Lung (tissue), 5 donors: Measurements from ENCODE around the gene FCRLB. TPM values are rescaled to one million over a fixed set of nuclear protein-coding genes. Genes with fewer than 3 reads are reported as not detected.

ENCODE experiments used
- polyA plus RNA-seq, 2 donors: library from polyadenylated mRNA; stranded (reverse); fragments of 200-250 nt; gene quantifications; one replicate each; pipeline ENCODE4 v1.2.1, GENCODE V29; 2013
- small RNA-seq: library from RNA; depleted of rRNA; stranded (forward); fragments of <200 nt; gene quantifications from one replicate; pipeline ENCODE3, GENCODE V24; 2014; ENCODE audit warnings: low replicate concordance
- total RNA-seq, 2 donors: library from RNA; depleted of rRNA in 1 of 2; stranded (reverse); fragments of >200 nt in 1 of 2; gene quantifications; one replicate each; pipeline ENCODE4 v1.2.1, GENCODE V29; 2014 to 2021
- donor health status: Bipolar disorder and iron deficiency.
- donor health status: healthy.
- donor health status: DM: yes; HTN: yes; CAD: no.

Gene FCRLB
- total and polyA plus RNA-seq, 4 donors, result 0.34 to 0.90 (median 0.72) TPM

Small RNA genes lying within 50 kb of the gene (small RNA-seq; reads per million reads assigned to genes)
- gene RF00019 (not detected), gene RN7SL466P (not detected)

Other genes starting within 250 kb of the FCRLB start
- gene FCGR2A, start 216.1 kb upstream of the FCRLB start, total RNA-seq, result 10 to 100 TPM; 83.7 to 94.9 TPM
- gene FCGR2A, start 216.1 kb upstream of the FCRLB start, polyA plus RNA-seq, result 100 to 1,000 TPM in 1 of 2 donors, 10 to 100 TPM in 1; 37.6 to 204 TPM
- gene HSPA6, start 197.0 kb upstream of the FCRLB start, total RNA-seq, result 10 to 100 TPM; 11.7 to 42.5 TPM
- 10 to 100 TPM; 21.1 to 29.3 TPM for gene HSPA6, start 197.0 kb upstream of the FCRLB start, polyA plus RNA-seq
- gene FCGR3A, start 171.7 kb upstream of the FCRLB start, total RNA-seq, result 100 to 1,000 TPM in 1 of 2 donors, 10 to 100 TPM in 1; 33.3 to 110 TPM
- gene FCGR3A, start 171.7 kb upstream of the FCRLB start, polyA plus RNA-seq, result 100 to 1,000 TPM in 1 of 2 donors, 10 to 100 TPM in 1; 27.1 to 211 TPM
- 10 to 100 TPM in 1 of 2 donors, 1 to 10 TPM in 1; 9.9 to 15.7 TPM for gene FCGR3B, start 90.4 kb upstream of the FCRLB start, total RNA-seq
- gene FCGR3B, start 90.4 kb upstream of the FCRLB start, polyA plus RNA-seq, result 10 to 100 TPM in 1 of 2 donors, 1 to 10 TPM in 1; 1.8 to 79.0 TPM
- gene FCGR2B, start 58.4 kb upstream of the FCRLB start, total RNA-seq, result 10 to 100 TPM in 1 of 2 donors, 1 to 10 TPM in 1; 6.8 to 12.3 TPM
- 10 to 100 TPM in 1 of 2 donors, 1 to 10 TPM in 1; 9.0 to 12.0 TPM for gene FCGR2B, start 58.4 kb upstream of the FCRLB start, polyA plus RNA-seq
- 1 to 10 TPM in 1 of 2 donors, under 1 TPM in 1; 0.25 to 3.9 TPM for gene FCRLA, start 14.3 kb upstream of the FCRLB start, total RNA-seq
- gene FCRLA, start 14.3 kb upstream of the FCRLB start, polyA plus RNA-seq, result 1 to 10 TPM in 1 of 2 donors, under 1 TPM in 1; 0.14 to 1.2 TPM
- gene DUSP12, start 28.2 kb downstream of the FCRLB start, total RNA-seq, result 10 to 100 TPM; 19.4 to 60.1 TPM
- gene DUSP12, start 28.2 kb downstream of the FCRLB start, polyA plus RNA-seq, result 10 to 100 TPM; 15.0 to 27.1 TPM
- gene ATF6, start 44.8 kb downstream of the FCRLB start, total RNA-seq, result 10 to 100 TPM; 27.7 to 44.8 TPM
- gene ATF6, start 44.8 kb downstream of the FCRLB start, polyA plus RNA-seq, result 10 to 100 TPM in 1 of 2 donors, 1 to 10 TPM in 1; 4.3 to 17.6 TPM